ENCODE measurements around the gene C3orf18. TPM values are rescaled to one million over a fixed set of nuclear protein-coding genes. Genes with fewer than 3 reads are reported as not detected.
A peak's percentile ranks its signal among the peaks of the same experiment; 100 is the strongest.

C3orf18 gene
- total RNA-seq, 1 donor from 2014 or later: 8.5 TPM

GRCh38 chr3:50549226-50549625 is 18.3 kb downstream of the C3orf18 start:
- Mint-ChIP-seq H3K9me3 (no peaks in the 10 kb centered on the region), H3K27me3 (ENCODE audit: insufficient read depth, low read depth) (peaks cover 10% of the 10 kb centered on the region), H3K36me3 (no peaks in the 10 kb centered on the region), H3K4me1 (peaks cover 9% of the 10 kb centered on the region), H3K4me3 (no peak overlapping the region), H3K27ac (peak overlapping the region; percentile 61)
- H3K9ac ChIP-seq: no peak overlapping the region
- H3K79me2 ChIP-seq (ENCODE audit: low read depth): no peaks in the 10 kb centered on the region
- TF ChIP-seq EZH2 (IDR thresholded peaks at IDR 0.05) (no peak), EZH2phosphoT487 (IDR thresholded peaks at IDR 0.05) (no peak), CTCF (IDR thresholded peaks at IDR 0.05) (no peak)
- no peaks in the 10 kb centered on the region for H3K36me3 ChIP-seq
- DNase-seq (ENCODE audit: low spot score): no peak
- no peaks in the 10 kb centered on the region for H3F3A ChIP-seq (ENCODE audit: low read depth)
- H3K4me3 ChIP-seq: no peak overlapping the region
- H3K4me2 ChIP-seq: no peak overlapping the region
- no peak overlapping the region for H2AFZ ChIP-seq (replicated peaks)
- H3K27ac ChIP-seq: no peak overlapping the region
- H3K9me3 ChIP-seq (ENCODE audit: low read depth): no peaks in the 10 kb centered on the region
- H3K27me3 ChIP-seq: no peaks in the 10 kb centered on the region
- no peaks in the 10 kb centered on the region for H3K4me1 ChIP-seq
- no peaks in the 10 kb centered on the region for H4K20me1 ChIP-seq (ENCODE audit: low read depth)

GRCh38 chr3:50545781-50546180 is 21.8 kb downstream of the C3orf18 start:
- TF ChIP-seq EZH2 (IDR thresholded peaks at IDR 0.05) (no peak), EZH2phosphoT487 (IDR thresholded peaks at IDR 0.05) (no peak), CTCF (IDR thresholded peaks at IDR 0.05) (no peak)
- Histone ChIP-seq H3K79me2 (ENCODE audit: low read depth) (no peaks in the 10 kb centered on the region), H2AFZ (replicated peaks) (no peak overlapping the region), H3F3A (ENCODE audit: low read depth) (no peaks in the 10 kb centered on the region), H3K4me3 (no peak overlapping the region), H3K36me3 (no peaks in the 10 kb centered on the region), H3K4me2 (no peak overlapping the region), H3K27ac (no peak overlapping the region), H3K9ac (no peak overlapping the region), H3K9me3 (ENCODE audit: low read depth) (no peaks in the 10 kb centered on the region), H3K4me1 (no peaks in the 10 kb centered on the region), H4K20me1 (ENCODE audit: low read depth) (no peaks in the 10 kb centered on the region), H3K27me3 (no peaks in the 10 kb centered on the region)
- H3K27me3 Mint-ChIP-seq (ENCODE audit: insufficient read depth, low read depth): peaks cover 7% of the 10 kb centered on the region
- H3K4me1 Mint-ChIP-seq: peaks cover 8% of the 10 kb centered on the region
- H3K27ac Mint-ChIP-seq: no peak overlapping the region
- no peaks in the 10 kb centered on the region for H3K9me3 Mint-ChIP-seq
- no peaks in the 10 kb centered on the region for H3K36me3 Mint-ChIP-seq
- no peak for DNase-seq (ENCODE audit: low spot score)
- H3K4me3 Mint-ChIP-seq: no peak overlapping the region

- Histone ChIP-seq H3K4me2 (no peak overlapping the region), H3F3A (ENCODE audit: low read depth) (peaks cover 22% of the 10 kb centered on the region), H4K20me1 (ENCODE audit: low read depth) (no peaks in the 10 kb centered on the region), H3K4me3 (no peak overlapping the region), H3K27ac (no peak overlapping the region), H3K4me1 (peaks cover 20% of the 10 kb centered on the region), H3K36me3 (no peaks in the 10 kb centered on the region), H3K79me2 (ENCODE audit: low read depth) (no peaks in the 10 kb centered on the region), H3K9me3 (ENCODE audit: low read depth) (no peaks in the 10 kb centered on the region), H2AFZ (replicated peaks) (no peak overlapping the region), H3K9ac (no peak overlapping the region), H3K27me3 (no peaks in the 10 kb centered on the region)
- Mint-ChIP-seq H3K27me3 (ENCODE audit: insufficient read depth, low read depth) (peaks cover 18% of the 10 kb centered on the region), H3K9me3 (no peaks in the 10 kb centered on the region), H3K36me3 (no peaks in the 10 kb centered on the region), H3K4me1 (peaks cover 25% of the 10 kb centered on the region), H3K27ac (no peak overlapping the region), H3K4me3 (no peak overlapping the region)
- TF ChIP-seq EZH2phosphoT487 (IDR thresholded peaks at IDR 0.05) (no peak), EZH2 (IDR thresholded peaks at IDR 0.05) (no peak), CTCF (IDR thresholded peaks at IDR 0.05) (peak; percentile 92)
- DNase-seq (ENCODE audit: low spot score): peak; percentile 77
Measured at GRCh38 chr3:50542177-50543034, 25.1 kb downstream of the C3orf18 start.

All from neural progenitor cell (in vitro differentiated cells).